DMS153 (cell line): ENCODE measurements around the gene NUP210.

Experiments
- DNase-seq: peaks from one replicate; lab custom pipeline; 2025; lab: John Stamatoyannopoulos, UW

Gene NUP210

GRCh38 chr3:13289771-13290285 lies 130.3 kb downstream of the NUP210 start:
- no peak for DNase-seq

GRCh38 chr3:13288732-13289718 lies 131.1 kb downstream of the NUP210 start:
- DNase-seq, result no peak

GRCh38 chr3:13287833-13288232 lies 132.3 kb downstream of the NUP210 start:
- DNase-seq, result no peak

GRCh38 chr3:13286873-13287272 lies 133.2 kb downstream of the NUP210 start:
- DNase-seq, result no peak

- DNase-seq, result no peak
Observed at GRCh38 chr3:13285007-13285567, 135.0 kb downstream of the NUP210 start.

GRCh38 chr3:13283877-13284264 lies 136.3 kb downstream of the NUP210 start:
- DNase-seq, result no peak

- DNase-seq, result no peak
Observed at GRCh38 chr3:13282986-13283876, 136.9 kb downstream of the NUP210 start.

- no peak for DNase-seq
Observed at GRCh38 chr3:13282358-13282985, 137.7 kb downstream of the NUP210 start.

GRCh38 chr3:13281507-13282357 lies 138.4 kb downstream of the NUP210 start:
- DNase-seq, result no peak

GRCh38 chr3:13280811-13281506 lies 139.2 kb downstream of the NUP210 start:
- DNase-seq, result no peak

- DNase-seq, result no peak
Observed at GRCh38 chr3:13280122-13280790, 139.9 kb downstream of the NUP210 start.

- DNase-seq, result no peak
Observed at GRCh38 chr3:13279532-13279910, 140.6 kb downstream of the NUP210 start.

- DNase-seq, result no peak
Observed at GRCh38 chr3:13278783-13279531, 141.2 kb downstream of the NUP210 start.

GRCh38 chr3:13277860-13278531 lies 142.1 kb downstream of the NUP210 start:
- no peak for DNase-seq

- no peak for DNase-seq
Observed at GRCh38 chr3:13277196-13277813, 142.8 kb downstream of the NUP210 start.

GRCh38 chr3:13276438-13277195 lies 143.5 kb downstream of the NUP210 start:
- DNase-seq, result no peak

GRCh38 chr3:13275376-13276005 lies 144.6 kb downstream of the NUP210 start:
- DNase-seq, result no peak
